ENCODE measurements around the gene CDC123. TPM values are rescaled to one million over a fixed set of nuclear protein-coding genes. Genes with fewer than 3 reads are reported as not detected.

CDC123 gene
- total and polyA plus RNA-seq, 2 of the 4 experiments (the other 2 are of a cell fraction) = 100 to 203 TPM

DNA sequence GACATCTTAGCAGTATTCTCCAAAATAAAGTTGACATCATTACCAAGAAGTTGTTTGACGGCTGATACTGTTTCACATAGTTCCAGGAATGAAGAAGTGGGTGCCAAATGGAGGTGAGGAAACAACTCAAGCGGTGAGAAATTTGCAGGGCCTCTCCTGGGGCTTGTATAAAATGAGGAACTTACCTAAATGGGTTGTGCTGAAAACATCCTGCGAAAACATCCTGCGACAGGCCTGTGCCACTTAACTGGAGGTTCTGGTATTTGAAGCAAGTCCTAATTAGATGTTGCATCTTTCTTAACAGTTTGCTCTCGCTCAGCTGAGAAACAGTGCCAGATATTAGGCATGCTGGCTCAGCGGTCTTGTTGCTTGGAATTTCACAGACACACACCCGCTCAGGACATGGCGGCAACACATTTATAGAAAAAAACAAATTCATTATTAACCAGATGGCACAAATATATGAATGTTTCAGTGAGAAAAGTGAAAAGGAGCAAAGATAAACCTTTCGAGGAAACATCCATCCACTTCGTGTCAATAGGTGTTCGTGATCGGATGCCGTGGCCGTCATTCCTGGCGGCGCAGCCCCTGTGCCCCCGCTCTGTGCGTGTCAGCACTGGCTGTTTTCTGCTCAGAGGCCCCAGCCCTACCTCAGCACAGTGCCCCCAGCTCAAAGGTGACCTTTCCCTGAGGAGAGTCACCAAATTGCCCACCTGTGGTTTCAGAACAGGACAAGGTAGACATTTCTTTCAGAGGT lies 48.1 kb downstream of the CDC123 start:
- H3K27me3 ChIP-seq (ENCODE audit: control insufficient read depth, insufficient read depth, low read length) = no peaks in the 10 kb centered on the region
- no peak overlapping the region for H3K4ac ChIP-seq (ENCODE audit: low read depth, low read length)
- ChIA-PET CTCF (no interaction called here), POLR2A (ENCODE audit: unreplicated experiment) (no interaction called here)
- H3K4me1 ChIP-seq (ENCODE audit: control insufficient read depth, insufficient read depth, low read length) = no peaks in the 10 kb centered on the region
- no peak overlapping the region for H4K5ac ChIP-seq (ENCODE audit: low read depth, low read length)
- in situ Hi-C loops (cut with MboI; ENCODE audit: low sequenced_read_pairs) = no loop called here
- H4K20me1 ChIP-seq (ENCODE audit: insufficient read depth, low read length) = no peaks in the 10 kb centered on the region
- no peak overlapping the region for H4K91ac ChIP-seq (ENCODE audit: insufficient read depth, low read depth, low read length)
- no peak for ATAC-seq (ENCODE audit: low read depth)
- H3K4me3 ChIP-seq (ENCODE audit: insufficient read depth, low read depth, low read length) = no peak overlapping the region
- no peak overlapping the region for H3K27ac ChIP-seq (ENCODE audit: insufficient read depth, low read length)
- H3K14ac ChIP-seq (replicated peaks; ENCODE audit: low read depth, low read length) = no peak overlapping the region
- no peak for TF ChIP-seq MXI1 (IDR thresholded peaks at IDR 0.05; ENCODE audit: borderline replicate concordance, low read depth, low read length)
- no peak for TF ChIP-seq RCOR1 (IDR thresholded peaks at IDR 0.05; ENCODE audit: insufficient replicate concordance, low read length)
- TF ChIP-seq FOS (IDR thresholded peaks at IDR 0.05; ENCODE audit: low read depth, low read length) = no peak
- TF ChIP-seq BHLHE40 (IDR thresholded peaks at IDR 0.05; ENCODE audit: low read depth, low read length) = no peak
- TF ChIP-seq CEBPB (IDR thresholded peaks at IDR 0.05; ENCODE audit: low read depth, low read length) = no peak
- no peak for TF ChIP-seq ELK1 (IDR thresholded peaks at IDR 0.05; ENCODE audit: borderline replicate concordance, low read depth, low read length)
- TF ChIP-seq POLR2A (IDR thresholded peaks at IDR 0.05; ENCODE audit: low read depth, low read length) = no peak
- no peak for TF ChIP-seq CHD1 (IDR thresholded peaks at IDR 0.05; ENCODE audit: low read depth, low read length)
- no peak for TF ChIP-seq RFX5 (IDR thresholded peaks at IDR 0.05; ENCODE audit: low read depth, low read length)
- TF ChIP-seq RAD21 (IDR thresholded peaks at IDR 0.05; ENCODE audit: low read length) = no peak
- no peak for TF ChIP-seq NFE2L2 (IDR thresholded peaks at IDR 0.05; ENCODE audit: low read depth, low read length)
- TF ChIP-seq, protein P1, sequence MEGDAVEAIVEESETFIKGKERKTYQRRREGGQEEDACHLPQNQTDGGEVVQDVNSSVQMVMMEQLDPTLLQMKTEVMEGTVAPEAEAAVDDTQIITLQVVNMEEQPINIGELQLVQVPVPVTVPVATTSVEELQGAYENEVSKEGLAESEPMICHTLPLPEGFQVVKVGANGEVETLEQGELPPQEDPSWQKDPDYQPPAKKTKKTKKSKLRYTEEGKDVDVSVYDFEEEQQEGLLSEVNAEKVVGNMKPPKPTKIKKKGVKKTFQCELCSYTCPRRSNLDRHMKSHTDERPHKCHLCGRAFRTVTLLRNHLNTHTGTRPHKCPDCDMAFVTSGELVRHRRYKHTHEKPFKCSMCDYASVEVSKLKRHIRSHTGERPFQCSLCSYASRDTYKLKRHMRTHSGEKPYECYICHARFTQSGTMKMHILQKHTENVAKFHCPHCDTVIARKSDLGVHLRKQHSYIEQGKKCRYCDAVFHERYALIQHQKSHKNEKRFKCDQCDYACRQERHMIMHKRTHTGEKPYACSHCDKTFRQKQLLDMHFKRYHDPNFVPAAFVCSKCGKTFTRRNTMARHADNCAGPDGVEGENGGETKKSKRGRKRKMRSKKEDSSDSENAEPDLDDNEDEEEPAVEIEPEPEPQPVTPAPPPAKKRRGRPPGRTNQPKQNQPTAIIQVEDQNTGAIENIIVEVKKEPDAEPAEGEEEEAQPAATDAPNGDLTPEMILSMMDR (conservative IDR thresholded peaks at IDR 0.05; ENCODE audit: low read depth, low read length) = no peak
- TF ChIP-seq MAZ (IDR thresholded peaks at IDR 0.05; ENCODE audit: borderline replicate concordance, low read depth, low read length) = no peak
- TF ChIP-seq SMC3 (IDR thresholded peaks at IDR 0.05; ENCODE audit: low read depth, low read length) = no peak
- TF ChIP-seq USF2 (IDR thresholded peaks at IDR 0.05; ENCODE audit: low read depth, low read length) = no peak
- TF ChIP-seq MAFK (IDR thresholded peaks at IDR 0.05; ENCODE audit: low read depth, low read length) = no peak
- H3K9me3 ChIP-seq (ENCODE audit: control insufficient read depth, insufficient read depth, low read length) = no peaks in the 10 kb centered on the region
- peaks cover 7 to 15% of the 10 kb centered on the region in 2 experiments for H3K79me1 ChIP-seq (ENCODE audit: low read depth in 1 of 2, low read length in 2 of 2)
- intact Hi-C loops (cut with micrococcal nuclease) = no loop called here
- H2BK15ac ChIP-seq (ENCODE audit: low read depth, low read length) = no peak overlapping the region
- no peak overlapping the region for H3K9ac ChIP-seq (ENCODE audit: low read depth, low read length)
- H3K18ac ChIP-seq (ENCODE audit: low read depth, low read length) = no peak overlapping the region
- H2AK9ac ChIP-seq (replicated peaks; ENCODE audit: low read depth, low read length, poor library complexity) = no peak overlapping the region
- no TSS peak for BruUV-seq (replicated peaks)
- H2AK5ac ChIP-seq (ENCODE audit: low read depth, low read length) = no peak overlapping the region
- dilution Hi-C loops (cut with HindIII; ENCODE audit: low sequenced_read_pairs, unreplicated experiment) = no loop called here
- H3K23ac ChIP-seq (ENCODE audit: low read depth, low read length) = no peak overlapping the region
- H2AFZ ChIP-seq (replicated peaks; ENCODE audit: low read length, poor library complexity) = no peak overlapping the region
- 80% methylated on average over 2 of the region's 18 CpGs; no CpG with 5 or more reads in 1 of the 2 experiments for WGBS, 2 experiments (ENCODE audit: extremely low coverage in 2 of 2, insufficient read length in 1 of 2)
- peaks cover 47% of the 10 kb centered on the region for H3K36me3 ChIP-seq (ENCODE audit: control insufficient read depth, insufficient read depth, low read length)
- H4K8ac ChIP-seq (ENCODE audit: low read depth in 2 of 2, low read length in 2 of 2) = no peak overlapping the region
- H3K9me1 ChIP-seq (ENCODE audit: insufficient read depth, low read length) = no peaks in the 10 kb centered on the region
- H3K56ac ChIP-seq (ENCODE audit: extremely low read depth, insufficient read depth, low read length) = no peak overlapping the region
- H3K4me2 ChIP-seq (ENCODE audit: low read depth, low read length) = no peak overlapping the region
- no peak overlapping the region for H2BK5ac ChIP-seq (ENCODE audit: low read depth, low read length, poor library complexity, severe bottlenecking)
- DNase-seq = no peak
- H2BK120ac ChIP-seq (ENCODE audit: low read depth, low read length) = no peak overlapping the region
- H2BK20ac ChIP-seq (ENCODE audit: low read depth, low read length) = no peak overlapping the region

Measured in IMR-90 (cell line).